ENCODE data around the gene HGD. TPM values are rescaled to one million over a fixed set of nuclear protein-coding genes. Genes with fewer than 3 reads are reported as not detected.
"Not testable (repeated sequence)": the region's sequence is repeated elsewhere in the genome, so short reads cannot be mapped to it uniquely, and the experiment has no call there.

Gene HGD
- total RNA-seq, 2 experiments from 2014 or later: 1.7 to 2.0 TPM

- POLR2A ChIA-PET: no interaction called here
- no peaks in the 10 kb centered on the region for H3K9me3 Mint-ChIP-seq
- no peaks in the 10 kb centered on the region for H3K27me3 Mint-ChIP-seq
- H3K4me3 Mint-ChIP-seq: no peak overlapping the region
- no peak for ATAC-seq (ENCODE audit: low read depth)
- no peaks in the 10 kb centered on the region for H3K4me1 Mint-ChIP-seq
- H3K27ac Mint-ChIP-seq: no peak overlapping the region
- H3K36me3 Mint-ChIP-seq: peaks cover 6% of the 10 kb centered on the region
- DNase-seq: no peak
Measured at GRCh38 chr3:120685411-120685810, 3.4 kb upstream of the HGD start.

DNA sequence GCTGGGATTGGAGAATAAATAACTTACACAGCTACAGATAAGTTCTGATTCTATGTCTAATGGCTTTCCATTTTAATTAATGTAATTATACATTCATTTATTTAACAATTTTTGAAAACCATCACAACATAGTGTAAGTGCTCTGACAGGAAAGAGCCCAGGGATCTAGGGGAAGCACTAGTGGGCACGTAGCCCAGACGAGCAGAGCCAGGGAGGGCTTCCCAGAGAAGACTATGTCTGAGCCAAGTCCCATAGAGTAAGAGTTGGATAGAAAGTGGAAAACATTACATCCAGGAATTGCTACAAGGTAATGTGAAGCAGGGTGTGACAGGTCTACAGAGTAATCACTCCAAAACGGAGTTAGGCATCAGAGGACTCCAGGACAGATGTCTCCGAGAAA is 2.9 kb upstream of the HGD start:
- Mint-ChIP-seq H3K4me1 (no peaks in the 10 kb centered on the region), H3K9me3 (no peaks in the 10 kb centered on the region), H3K36me3 (peaks cover 6% of the 10 kb centered on the region), H3K4me3 (no peak overlapping the region), H3K27ac (no peak overlapping the region), H3K27me3 (no peaks in the 10 kb centered on the region)
- DNase-seq (no peak), ATAC-seq (ENCODE audit: low read depth) (no peak)
- POLR2A ChIA-PET: no interaction called here

DNA sequence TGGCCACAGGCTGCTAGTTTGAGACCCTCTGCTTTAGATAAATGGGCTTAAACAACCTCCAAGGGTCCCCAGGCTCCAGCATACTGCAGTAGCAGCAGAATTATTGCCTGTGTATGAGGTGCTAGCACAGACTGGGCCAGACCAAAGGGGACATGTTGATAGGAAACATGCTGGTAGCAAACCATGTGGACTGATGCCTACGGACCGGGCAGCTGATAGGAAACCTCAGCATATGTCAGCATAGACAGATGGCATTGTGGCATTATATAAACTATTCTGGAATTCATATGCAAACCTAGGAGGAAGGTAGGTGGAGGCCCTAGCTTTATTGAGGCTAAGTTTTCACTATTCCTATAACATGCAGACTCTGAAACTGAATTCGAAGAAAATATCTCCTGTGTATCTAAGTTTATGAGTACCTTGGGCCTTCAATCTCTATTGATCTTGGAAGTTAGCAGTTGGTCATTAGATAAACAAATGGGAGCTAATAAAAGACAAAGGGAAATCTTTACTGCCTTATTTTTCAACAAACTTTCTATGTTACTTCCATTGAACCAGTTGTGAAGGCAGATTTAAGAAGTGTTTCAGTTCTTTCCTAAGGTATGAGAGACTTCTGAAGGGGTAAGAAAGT is 1.7 kb upstream of the HGD start:
- Mint-ChIP-seq H3K4me1 (no peaks in the 10 kb centered on the region), H3K27ac (no peak overlapping the region), H3K4me3 (no peak overlapping the region), H3K36me3 (peaks cover 1% of the 10 kb centered on the region), H3K9me3 (no peaks in the 10 kb centered on the region), H3K27me3 (no peaks in the 10 kb centered on the region)
- POLR2A ChIA-PET: no interaction called here
- DNase-seq (no peak), ATAC-seq (ENCODE audit: low read depth) (no peak)

GRCh38 chr3:120683213-120683612 is 1.2 kb upstream of the HGD start:
- DNase-seq (no peak), ATAC-seq (ENCODE audit: low read depth) (no peak)
- no peaks in the 10 kb centered on the region for H3K9me3 Mint-ChIP-seq
- POLR2A ChIA-PET: no interaction called here
- no peaks in the 10 kb centered on the region for H3K27me3 Mint-ChIP-seq
- H3K4me1 Mint-ChIP-seq: no peaks in the 10 kb centered on the region
- no peak overlapping the region for H3K4me3 Mint-ChIP-seq
- H3K36me3 Mint-ChIP-seq: peaks cover 1% of the 10 kb centered on the region
- H3K27ac Mint-ChIP-seq: no peak overlapping the region

- no peaks in the 10 kb centered on the region for H3K9me3 Mint-ChIP-seq
- no peak for ATAC-seq (ENCODE audit: low read depth)
- no peaks in the 10 kb centered on the region for H3K36me3 Mint-ChIP-seq
- POLR2A ChIA-PET: no interaction called here
- no peaks in the 10 kb centered on the region for H3K4me1 Mint-ChIP-seq
- no peaks in the 10 kb centered on the region for H3K27me3 Mint-ChIP-seq
- no peak for DNase-seq
- H3K27ac Mint-ChIP-seq: no peak overlapping the region
- no peak overlapping the region for H3K4me3 Mint-ChIP-seq
Measured at GRCh38 chr3:120681506-120682038, 467 bp downstream of the HGD start.

DNA sequence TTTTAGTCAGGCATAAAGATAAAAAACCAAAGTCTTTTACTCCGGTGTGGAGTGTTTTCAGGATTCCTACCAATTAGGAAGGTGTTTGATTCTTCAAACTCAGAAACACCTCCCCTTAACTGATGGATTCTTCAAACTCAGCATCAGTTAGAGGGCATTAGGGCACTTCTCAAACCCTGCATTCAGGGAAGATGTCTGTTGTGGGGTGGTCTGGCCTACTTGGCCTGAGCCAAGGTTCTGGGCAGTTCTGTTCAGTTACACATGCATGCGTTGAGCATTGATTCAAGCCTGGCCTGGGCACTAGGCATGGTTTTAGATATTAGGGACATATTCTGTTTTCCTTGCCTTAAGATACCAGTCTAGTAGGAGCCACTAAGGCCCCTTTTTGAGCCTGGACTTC is 1.0 kb downstream of the HGD start:
- ATAC-seq (ENCODE audit: low read depth) (no peak), DNase-seq (no peak)
- Mint-ChIP-seq H3K9me3 (no peaks in the 10 kb centered on the region), H3K4me3 (no peak overlapping the region), H3K4me1 (no peaks in the 10 kb centered on the region), H3K27me3 (no peaks in the 10 kb centered on the region), H3K27ac (no peak overlapping the region), H3K36me3 (no peaks in the 10 kb centered on the region)
- POLR2A ChIA-PET: no interaction called here

DNA sequence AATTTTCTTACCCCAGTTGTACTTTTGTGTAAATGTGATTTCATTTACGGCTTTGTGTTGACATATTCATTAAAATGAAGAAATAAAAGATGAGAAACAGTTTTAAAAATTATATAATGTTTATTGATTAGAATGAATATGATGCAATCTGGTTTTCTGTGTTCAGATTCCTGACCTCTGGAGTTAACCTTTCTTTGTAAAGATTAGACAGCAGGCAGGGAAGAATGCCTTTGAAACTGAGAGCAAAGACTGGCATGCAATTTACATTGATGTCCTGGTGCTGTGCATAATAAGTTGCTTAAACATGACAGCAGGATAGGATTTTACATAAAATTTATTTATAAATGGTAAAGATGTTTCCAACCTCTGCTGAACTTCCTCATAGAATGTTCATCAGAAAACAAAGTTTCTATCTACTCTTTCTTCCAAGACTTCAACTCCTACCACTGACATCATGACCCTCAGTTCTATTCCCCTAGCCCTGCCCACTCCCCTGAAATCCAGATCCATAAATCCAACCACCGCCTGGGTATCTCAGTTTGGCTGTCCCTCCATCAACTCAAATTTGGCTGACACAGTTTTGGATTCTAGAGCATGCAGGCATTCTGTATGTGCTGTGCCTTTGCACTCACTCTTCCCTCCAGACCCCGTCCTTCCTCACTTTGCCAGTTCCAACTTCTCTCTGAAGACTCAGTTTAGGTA is 1.7 kb downstream of the HGD start:
- POLR2A ChIA-PET: no interaction called here

GRCh38 chr3:120678984-120679383 is 3.1 kb downstream of the HGD start:
- H3K27ac Mint-ChIP-seq: no peak overlapping the region
- DNase-seq (no peak), ATAC-seq (ENCODE audit: low read depth) (peak; percentile 30)
- H3K4me1 Mint-ChIP-seq: no peaks in the 10 kb centered on the region
- POLR2A ChIA-PET: no interaction called here
- H3K9me3 Mint-ChIP-seq: no peaks in the 10 kb centered on the region
- no peaks in the 10 kb centered on the region for H3K36me3 Mint-ChIP-seq
- H3K4me3 Mint-ChIP-seq: no peak overlapping the region
- H3K27me3 Mint-ChIP-seq: no peaks in the 10 kb centered on the region

More for the DNA sequence above, 1.7 kb downstream of the HGD start:
- Mint-ChIP-seq H3K27me3 (no peaks in the 10 kb centered on the region), H3K36me3 (no peaks in the 10 kb centered on the region), H3K4me3 (no peak overlapping the region), H3K9me3 (no peaks in the 10 kb centered on the region), H3K27ac (no peak overlapping the region), H3K4me1 (no peaks in the 10 kb centered on the region)
- DNase-seq (no peak), ATAC-seq (ENCODE audit: low read depth) (no peak)

- H3K9me3 Mint-ChIP-seq: no peaks in the 10 kb centered on the region
- H3K4me1 Mint-ChIP-seq: no peaks in the 10 kb centered on the region
- POLR2A ChIA-PET: no interaction called here
- H3K4me3 Mint-ChIP-seq: no peak overlapping the region
- no peak overlapping the region for H3K27ac Mint-ChIP-seq
- ATAC-seq (ENCODE audit: low read depth) (no peak), DNase-seq (no peak)
- H3K27me3 Mint-ChIP-seq: no peaks in the 10 kb centered on the region
- no peaks in the 10 kb centered on the region for H3K36me3 Mint-ChIP-seq
Measured at GRCh38 chr3:120678331-120678947, 3.6 kb downstream of the HGD start.

- H3K4me1 Mint-ChIP-seq, H3K4me3 Mint-ChIP-seq, POLR2A ChIA-PET: not testable (repeated sequence)
Measured at GRCh38 chr3:120677193-120677592, 4.8 kb downstream of the HGD start.

DNA sequence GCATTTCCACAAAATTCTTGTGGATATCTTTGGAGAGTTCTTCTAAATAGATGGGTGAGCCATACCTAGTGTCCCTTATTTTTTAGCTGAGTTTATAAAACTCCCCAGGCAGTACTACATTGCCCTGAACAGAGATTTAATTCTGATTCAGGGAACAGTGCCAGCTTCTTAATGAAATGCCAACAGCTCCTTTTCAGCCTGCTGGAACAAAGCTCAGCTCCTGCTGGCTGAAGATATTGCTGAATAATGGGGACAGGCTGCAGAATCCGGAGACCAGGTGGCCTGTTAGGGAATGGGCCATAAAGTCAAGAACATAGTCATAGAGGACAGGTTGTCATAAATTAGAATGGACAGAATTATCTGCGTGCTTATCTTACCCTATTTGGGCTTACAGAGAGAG is 8.9 kb downstream of the HGD start:
- H3K4me1 Mint-ChIP-seq: no peaks in the 10 kb centered on the region
- peaks cover 1% of the 10 kb centered on the region for H3K9me3 Mint-ChIP-seq
- H3K4me3 Mint-ChIP-seq: no peak overlapping the region
- H3K27ac Mint-ChIP-seq: no peak overlapping the region
- POLR2A ChIA-PET: no interaction called here
- H3K27me3 Mint-ChIP-seq: no peaks in the 10 kb centered on the region
- no peak for DNase-seq
- ATAC-seq (ENCODE audit: low read depth): no peak
- H3K36me3 Mint-ChIP-seq: no peaks in the 10 kb centered on the region

More at GRCh38 chr3:120677193-120677592, 4.8 kb downstream of the HGD start:
- not testable (repeated sequence) for H3K9me3 Mint-ChIP-seq; H3K36me3 Mint-ChIP-seq; H3K27me3 Mint-ChIP-seq; ATAC-seq (ENCODE audit: low read depth); DNase-seq; H3K27ac Mint-ChIP-seq

- peaks cover 1% of the 10 kb centered on the region for H3K9me3 Mint-ChIP-seq
- POLR2A ChIA-PET: no interaction called here
- H3K27me3 Mint-ChIP-seq: no peaks in the 10 kb centered on the region
- no peaks in the 10 kb centered on the region for H3K36me3 Mint-ChIP-seq
- DNase-seq: no peak
- H3K4me1 Mint-ChIP-seq: no peaks in the 10 kb centered on the region
- no peak overlapping the region for H3K27ac Mint-ChIP-seq
- no peak for ATAC-seq (ENCODE audit: low read depth)
- no peak overlapping the region for H3K4me3 Mint-ChIP-seq
Measured at GRCh38 chr3:120670576-120670975, 11.5 kb downstream of the HGD start.

DNA sequence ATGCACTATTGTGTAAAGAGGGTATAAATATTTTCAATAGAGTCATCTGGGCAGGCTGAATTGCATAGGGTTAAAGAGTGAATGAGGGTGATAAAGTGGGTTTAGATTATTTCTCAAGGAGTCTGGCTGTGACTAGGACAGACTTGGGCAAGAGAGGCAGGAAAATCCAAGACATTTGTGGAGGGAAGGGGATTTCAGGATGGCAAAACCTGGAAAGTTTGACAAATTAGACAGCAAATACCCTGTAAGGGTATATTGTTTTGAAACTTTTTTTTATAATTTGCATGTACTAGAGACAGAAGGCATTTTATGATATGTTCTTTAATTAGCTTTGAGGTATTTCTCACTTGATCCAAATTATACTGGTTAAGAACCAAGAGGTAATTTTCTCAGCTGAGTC is 17.1 kb downstream of the HGD start:
- H3K27ac Mint-ChIP-seq: no peak overlapping the region
- no peak for DNase-seq
- H3K9me3 Mint-ChIP-seq: peaks cover under 1% of the 10 kb centered on the region
- POLR2A ChIA-PET: no interaction called here
- ATAC-seq (ENCODE audit: low read depth): no peak
- H3K4me3 Mint-ChIP-seq: no peak overlapping the region
- no peaks in the 10 kb centered on the region for H3K4me1 Mint-ChIP-seq
- H3K27me3 Mint-ChIP-seq: peaks cover 9% of the 10 kb centered on the region
- H3K36me3 Mint-ChIP-seq: no peaks in the 10 kb centered on the region

GRCh38 chr3:120661945-120662344 is 20.1 kb downstream of the HGD start:
- H3K27me3 Mint-ChIP-seq: peaks cover 9% of the 10 kb centered on the region
- H3K4me1 Mint-ChIP-seq: no peaks in the 10 kb centered on the region
- H3K9me3 Mint-ChIP-seq: peaks cover 2% of the 10 kb centered on the region
- POLR2A ChIA-PET: no interaction called here
- ATAC-seq (ENCODE audit: low read depth): no peak
- no peaks in the 10 kb centered on the region for H3K36me3 Mint-ChIP-seq
- DNase-seq: no peak
- H3K27ac Mint-ChIP-seq: peak overlapping the region; percentile 30
- no peak overlapping the region for H3K4me3 Mint-ChIP-seq
